Keratinocyte (primary cell): Measurements from ENCODE around the gene CREG2. TPM values are rescaled to one million over a fixed set of nuclear protein-coding genes. Genes with fewer than 3 reads are reported as not detected.
A peak's percentile ranks its signal among the peaks of the same experiment; 100 is the strongest.

Experiments used
- DNase-seq: peaks from one replicate; pipeline ENCODE4 v3.0.0-alpha.2; 2011; ENCODE audit warnings: low read depth, missing footprints, low spot score
- FAIRE-seq: peaks from 2 replicates; lab custom pipeline; 2011; peaks lifted over from hg19 to GRCh38; lab: Jason Lieb, UNC
- H2AFZ ChIP-seq: 2 replicates; pipeline ENCODE4 v1.6.0; 2012; ENCODE audit warnings: low read length, control low read depth, inconsistent platforms; ENCODE audit not compliant: control insufficient read depth
- H3K27ac ChIP-seq: 2 replicates; pipeline ENCODE4 v1.5.1; 2011; ENCODE audit warnings: low read length; ENCODE audit not compliant: control insufficient read depth, insufficient read depth
- H3K27me3 ChIP-seq: 3 replicates; pipeline ENCODE4 v1.6.0; 2011; ENCODE audit warnings: low read length; ENCODE audit not compliant: control insufficient read depth, insufficient read depth; ENCODE audit errors: extremely low read depth
- H3K36me3 ChIP-seq, 2 experiments: 2 replicates in 1 of 2; 3 replicates in 1 of 2; pipeline ENCODE4 v1.5.1; 2011; ENCODE audit warnings: low read length in 2 of 2, mild to moderate bottlenecking in 1 of 2; ENCODE audit not compliant: control insufficient read depth in 2 of 2, insufficient read depth in 2 of 2; ENCODE audit errors: extremely low read depth in 1 of 2
- H3K4me1 ChIP-seq: 3 replicates; pipeline ENCODE4 v1.5.1; 2011; ENCODE audit warnings: low read length; ENCODE audit not compliant: control insufficient read depth, insufficient read depth; ENCODE audit errors: extremely low read depth
- H3K4me2 ChIP-seq: 3 replicates; pipeline ENCODE4 v1.6.0; 2011; ENCODE audit warnings: low read depth, low read length; ENCODE audit not compliant: control insufficient read depth, insufficient read depth; ENCODE audit errors: extremely low read depth
- H3K4me3 ChIP-seq, 3 experiments: fragments of 200-600 bp in 1 of 3; sonication (generic) in 1 of 3; 2 replicates in 2 of 3; 3 replicates in 1 of 3; pipeline ENCODE4 v1.5.1; 2011 to 2016; ENCODE audit warnings: low read length in 3 of 3, mild to moderate bottlenecking in 3 of 3, control low read depth in 2 of 3, inconsistent platforms in 1 of 3, low read depth in 1 of 3, mixed read lengths in 1 of 3, mixed run types in 1 of 3, moderate library complexity in 1 of 3; ENCODE audit not compliant: control insufficient read depth in 2 of 3, insufficient read depth in 2 of 3; ENCODE audit errors: extremely low read depth in 1 of 3
- H3K79me2 ChIP-seq: 2 replicates; pipeline ENCODE4 v1.6.0; 2012; ENCODE audit warnings: low read length; ENCODE audit not compliant: control insufficient read depth, insufficient read depth
- H3K9ac ChIP-seq: 3 replicates; pipeline ENCODE4 v1.6.0; 2011; ENCODE audit warnings: low read length; ENCODE audit not compliant: control insufficient read depth, insufficient read depth; ENCODE audit errors: extremely low read depth
- H3K9me1 ChIP-seq: 3 replicates; pipeline ENCODE4 v1.6.0; 2011; ENCODE audit warnings: low read length; ENCODE audit not compliant: control insufficient read depth, insufficient read depth; ENCODE audit errors: extremely low read depth
- H3K9me3 ChIP-seq: 2 replicates; pipeline ENCODE4 v1.5.1; 2012; ENCODE audit warnings: low read depth, low read length; ENCODE audit not compliant: control insufficient read depth
- H4K20me1 ChIP-seq: 3 replicates; pipeline ENCODE4 v1.6.0; 2011; ENCODE audit warnings: low read length; ENCODE audit not compliant: control insufficient read depth, insufficient read depth; ENCODE audit errors: extremely low read depth
- EZH2 ChIP-seq: IDR thresholded peaks from one replicate; pipeline ENCODE4 v1.6.1; 2012; ENCODE audit warnings: inconsistent platforms, mild to moderate bottlenecking, low read length, moderate library complexity
- dilution Hi-C: fragments of 300-500 bp; cut with MboI; formaldehyde crosslinking; loops from one replicate; pipeline ENCODE4 v1.7.0; 2020; ENCODE audit warnings: low sequenced_read_pairs; ENCODE audit not compliant: extremely low pct_ligation_motif_present
- polyA plus RNA-seq, 5 experiments: library from polyadenylated mRNA; depleted of rRNA in 3 of 5; stranded (reverse) in 3 of 5; stranded (forward) in 1 of 5; unstranded in 1 of 5; fragments of >200 nt; gene quantifications; 1 replicate in 1 of 5; 2 replicates in 3 of 5; 3 replicates in 1 of 5; pipeline versions ENCODE4 v1.2.1 to v1.2.3, GENCODE V29; 2011 to 2012; ENCODE audit warnings: missing spikeins in 2 of 5, low read depth in 1 of 5, low replicate concordance in 1 of 5
- TF ChIP-seq, protein P1 (sequence below), 3 experiments: IDR thresholded peaks in 1 of 3; conservative IDR thresholded peaks in 1 of 3; optimal IDR thresholded peaks in 1 of 3; 2 replicates in 2 of 3; 3 replicates in 1 of 3; pipeline versions ENCODE3 to v1.5.1; 2011; ENCODE audit warnings: low read length in 3 of 3, mild to moderate bottlenecking in 3 of 3, moderate library complexity in 2 of 3, control low read depth in 1 of 3, inconsistent platforms in 1 of 3; ENCODE audit not compliant: insufficient read depth in 2 of 3; ENCODE audit errors: extremely low read depth in 1 of 3

The CREG2 gene
- polyA plus RNA-seq, 1 donor (not counting 4 experiments of a cell fraction or from before 2014, with no cell fraction given): 1.7 TPM

DNA sequence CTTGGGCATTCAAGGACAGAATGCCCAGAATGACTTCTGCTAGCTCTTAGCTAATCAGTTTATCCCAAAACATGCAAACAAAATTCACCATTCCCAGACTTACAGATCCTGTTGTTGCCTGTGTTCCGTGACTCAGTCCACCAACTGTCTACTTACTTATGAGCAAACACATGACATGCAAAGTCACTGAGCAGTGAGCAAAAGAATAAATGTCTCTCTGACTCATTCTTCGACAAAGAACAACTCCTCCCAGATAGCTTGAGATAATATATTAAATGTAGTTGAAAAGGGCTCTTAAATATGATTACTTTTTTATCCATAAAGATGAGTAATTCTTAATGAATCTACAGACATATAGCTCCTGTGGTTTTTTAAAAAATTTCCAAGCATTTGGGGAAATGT lies 9.0 kb upstream of the CREG2 start:
- peak; percentile 81 for DNase-seq
- H3K27me3 ChIP-seq: no peaks in the 10 kb centered on the region
- H3K79me2 ChIP-seq: no peaks in the 10 kb centered on the region
- H2AFZ ChIP-seq: peak overlapping the region; percentile 60
- FAIRE-seq: peak; percentile 96
- peak overlapping the region; percentile 64 for H3K9ac ChIP-seq
- H3K9me3 ChIP-seq: no peaks in the 10 kb centered on the region
- H3K36me3 ChIP-seq: no peaks in the 10 kb centered on the region
- H4K20me1 ChIP-seq: no peaks in the 10 kb centered on the region
- dilution Hi-C loops: no loop called here
- peaks cover 24% of the 10 kb centered on the region for H3K4me1 ChIP-seq
- no peaks in the 10 kb centered on the region for H3K9me1 ChIP-seq
- H3K27ac ChIP-seq: peak overlapping the region; percentile 90
- no peak for TF ChIP-seq EZH2
- TF ChIP-seq, protein P1, sequence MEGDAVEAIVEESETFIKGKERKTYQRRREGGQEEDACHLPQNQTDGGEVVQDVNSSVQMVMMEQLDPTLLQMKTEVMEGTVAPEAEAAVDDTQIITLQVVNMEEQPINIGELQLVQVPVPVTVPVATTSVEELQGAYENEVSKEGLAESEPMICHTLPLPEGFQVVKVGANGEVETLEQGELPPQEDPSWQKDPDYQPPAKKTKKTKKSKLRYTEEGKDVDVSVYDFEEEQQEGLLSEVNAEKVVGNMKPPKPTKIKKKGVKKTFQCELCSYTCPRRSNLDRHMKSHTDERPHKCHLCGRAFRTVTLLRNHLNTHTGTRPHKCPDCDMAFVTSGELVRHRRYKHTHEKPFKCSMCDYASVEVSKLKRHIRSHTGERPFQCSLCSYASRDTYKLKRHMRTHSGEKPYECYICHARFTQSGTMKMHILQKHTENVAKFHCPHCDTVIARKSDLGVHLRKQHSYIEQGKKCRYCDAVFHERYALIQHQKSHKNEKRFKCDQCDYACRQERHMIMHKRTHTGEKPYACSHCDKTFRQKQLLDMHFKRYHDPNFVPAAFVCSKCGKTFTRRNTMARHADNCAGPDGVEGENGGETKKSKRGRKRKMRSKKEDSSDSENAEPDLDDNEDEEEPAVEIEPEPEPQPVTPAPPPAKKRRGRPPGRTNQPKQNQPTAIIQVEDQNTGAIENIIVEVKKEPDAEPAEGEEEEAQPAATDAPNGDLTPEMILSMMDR (optimal IDR thresholded peaks at IDR 0.05 in 1 of 3, IDR thresholded peaks at IDR 0.05 in 1 of 3, conservative IDR thresholded peaks at IDR 0.05 in 1 of 3; ENCODE audit: extremely low read depth in 1 of 3, insufficient read depth in 2 of 3, low read length in 3 of 3): no peak
- H3K4me2 ChIP-seq: peak overlapping the region; percentile 68
- peak overlapping the region in 2 of 3 experiments; percentile 21 to 32 for H3K4me3 ChIP-seq

DNA sequence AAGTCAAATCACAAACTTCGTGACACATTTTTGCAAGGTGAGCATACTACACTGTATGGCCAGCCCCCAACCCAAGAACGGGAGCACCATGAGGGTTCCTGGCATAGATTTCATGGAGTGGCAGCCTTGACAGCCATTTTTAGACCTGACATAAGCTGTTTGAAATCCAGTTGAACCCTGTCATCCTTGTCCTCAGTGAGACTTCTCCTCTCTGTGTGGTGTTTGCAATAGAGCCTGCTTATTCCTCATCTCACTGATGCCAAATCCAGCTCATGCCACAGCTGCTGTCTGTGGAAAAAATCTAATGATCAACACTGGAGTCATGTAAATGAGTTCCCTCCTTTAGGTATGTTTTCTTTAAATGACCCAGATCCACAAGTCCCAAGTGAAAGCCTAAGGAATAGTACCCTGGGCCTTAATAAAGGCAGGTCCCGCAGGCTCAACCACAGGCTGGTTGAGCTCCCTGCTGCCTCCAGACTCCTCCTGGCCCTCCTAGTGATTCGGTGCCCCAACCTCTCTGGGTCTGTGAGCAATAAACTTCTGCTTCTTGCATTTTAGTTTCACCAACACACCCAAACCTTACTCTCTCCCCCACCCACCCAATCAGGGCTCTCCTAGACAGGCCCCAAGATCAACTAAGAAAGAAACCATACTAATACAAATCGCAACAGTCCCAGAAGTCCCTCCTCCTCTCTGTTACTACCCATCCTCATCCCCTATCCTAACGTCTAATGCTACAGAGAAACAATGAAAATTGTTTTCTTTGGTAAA lies 8.4 kb upstream of the CREG2 start:
- no peaks in the 10 kb centered on the region for H3K79me2 ChIP-seq
- H3K4me3 ChIP-seq: peak overlapping the region in 2 of 3 experiments; percentile 21 to 32
- dilution Hi-C loops: no loop called here
- H3K4me1 ChIP-seq: peaks cover 24% of the 10 kb centered on the region
- peak overlapping the region; percentile 90 for H3K27ac ChIP-seq
- no peaks in the 10 kb centered on the region for H3K27me3 ChIP-seq
- no peaks in the 10 kb centered on the region for H3K9me3 ChIP-seq
- H4K20me1 ChIP-seq: no peaks in the 10 kb centered on the region
- TF ChIP-seq, protein P1 (optimal IDR thresholded peaks at IDR 0.05 in 1 of 3, IDR thresholded peaks at IDR 0.05 in 1 of 3, conservative IDR thresholded peaks at IDR 0.05 in 1 of 3; ENCODE audit: extremely low read depth in 1 of 3, insufficient read depth in 2 of 3, low read length in 3 of 3): no peak
- no peak for TF ChIP-seq EZH2
- peak overlapping the region; percentile 60 for H2AFZ ChIP-seq
- H3K4me2 ChIP-seq: peak overlapping the region; percentile 68
- peak overlapping the region; percentile 64 for H3K9ac ChIP-seq
- FAIRE-seq: no peak
- no peak for DNase-seq
- no peaks in the 10 kb centered on the region for H3K9me1 ChIP-seq
- no peaks in the 10 kb centered on the region for H3K36me3 ChIP-seq
